Activated CD4-positive, alpha-beta memory T cell treated with anti-CD3 and anti-CD28 coated beads, Interleukin-2, amount 10 ng/mL, durations not matched to agents 7 days and 5 days (primary cell): ENCODE results near the gene PROKR1. TPM values are rescaled to one million over a fixed set of nuclear protein-coding genes. Genes with fewer than 3 reads are reported as not detected.
"Not testable (repeated sequence)": the region's sequence is repeated elsewhere in the genome, so short reads cannot be mapped to it uniquely, and the experiment has no call there.

Source experiments
- CTCF ChIA-PET: fragments of 350-600 bp; sonication (Branson Sonifier 250); formaldehyde crosslinking; loops from one replicate; lab custom pipeline; 2021; ENCODE audit warnings: antibody characterized with exemption, inconsistent platforms; lab: Charles Lee
- POLR2A ChIA-PET: fragments of 350-600 bp; sonication (Branson Sonifier 250); formaldehyde crosslinking; loops from one replicate; lab custom pipeline; 2021; ENCODE audit warnings: antibody characterized with exemption; lab: Charles Lee
- DNase-seq: peaks from one replicate; pipeline ENCODE4 v3.0.0-alpha.2; 2020
- H3K27ac Mint-ChIP-seq: one replicate; pipeline ENCODE4 v1.8.0; 2021; ENCODE audit warnings: mild to moderate bottlenecking, mixed read lengths
- H3K27me3 Mint-ChIP-seq: one replicate; pipeline ENCODE4 v1.8.0; 2021; ENCODE audit warnings: mixed read lengths
- H3K36me3 Mint-ChIP-seq: one replicate; pipeline ENCODE4 v1.8.0; 2021; ENCODE audit warnings: low read depth, mixed read lengths
- H3K4me1 Mint-ChIP-seq: one replicate; pipeline ENCODE4 v1.8.0; 2021; ENCODE audit warnings: mixed read lengths
- H3K4me3 Mint-ChIP-seq: one replicate; pipeline ENCODE4 v1.8.0; 2021; ENCODE audit warnings: mild to moderate bottlenecking, mixed read lengths
- H3K9me3 Mint-ChIP-seq: one replicate; pipeline ENCODE4 v1.8.0; 2021; ENCODE audit warnings: mixed read lengths
- total RNA-seq, 2 experiments: library from RNA; stranded (reverse); gene quantifications; one replicate each; pipeline ENCODE4 v1.2.3, GENCODE V29; 2021

The PROKR1 gene
- not detected for total RNA-seq

- CTCF ChIA-PET, result no interaction called here
- H3K36me3 Mint-ChIP-seq, result peaks cover 3% of the 10 kb centered on the region
- peak within 1 kb of the TSS; percentile 12 for H3K4me3 Mint-ChIP-seq
- DNase-seq, result no peak
- H3K4me1 Mint-ChIP-seq, result peaks cover 7% of the 10 kb centered on the region
- H3K27me3 Mint-ChIP-seq, result peaks cover 68% of the 10 kb centered on the region
- H3K9me3 Mint-ChIP-seq, result peaks cover 5% of the 10 kb centered on the region
- H3K27ac Mint-ChIP-seq, result no peak within 1 kb of the TSS
- POLR2A ChIA-PET, result no interaction called here
Observed at GRCh38 chr2:68643011-68643873, at the start of gene PROKR1. PROKR1 (plus strand) TSS chr2:68643579; CDS start chr2:68645822, 2,243 bp downstream.

GRCh38 chr2:68594041-68594440 is 49.3 kb upstream of the PROKR1 start:
- POLR2A ChIA-PET, result no interaction called here
- Mint-ChIP-seq H3K4me1 (peaks cover 11% of the 10 kb centered on the region), H3K27ac (no peak overlapping the region), H3K4me3 (no peak overlapping the region), H3K36me3 (peaks cover under 1% of the 10 kb centered on the region), H3K9me3 (no peaks in the 10 kb centered on the region), H3K27me3 (peaks cover 10% of the 10 kb centered on the region)
- no peak for DNase-seq
- CTCF ChIA-PET, result interaction anchor here (1.2 to 4.1 kb wide), 5 partner anchors 20 to 331 kb away, joined by 3 to 60 read pairs (median 19); no protein-coding TSS in a partner anchor

- Mint-ChIP-seq H3K4me3 (peak overlapping the region; percentile 34), H3K4me1 (peaks cover 11% of the 10 kb centered on the region), H3K27me3 (peaks cover 12% of the 10 kb centered on the region), H3K27ac (no peak overlapping the region), H3K9me3 (no peaks in the 10 kb centered on the region), H3K36me3 (peaks cover 5% of the 10 kb centered on the region)
- ChIA-PET CTCF (interaction anchor here (0.6 to 4.1 kb wide), 45 partner anchors 8 to 456 kb away, joined by 3 to 60 read pairs (median 4); partner anchors contain the start of genes APLF and FBXO48), POLR2A (interaction anchor here (1.5 kb wide), 1 partner anchor 129 kb away, joined by 8 read pairs; the partner anchor contains the start of gene FBXO48)
- peak; percentile 63 for DNase-seq
Observed at GRCh38 chr2:68594674-68595492, 48.5 kb upstream of the PROKR1 start.

- not testable (repeated sequence) for H3K4me3 Mint-ChIP-seq, DNase-seq, H3K36me3 Mint-ChIP-seq, H3K27ac Mint-ChIP-seq, H3K9me3 Mint-ChIP-seq
- ChIA-PET CTCF (interaction anchor here (0.7 to 4.1 kb wide), 44 partner anchors 9 to 456 kb away, joined by 3 to 60 read pairs (median 4); partner anchors contain the start of genes APLF and FBXO48), POLR2A (interaction anchor here (1.5 kb wide), 1 partner anchor 129 kb away, joined by 8 read pairs; the partner anchor contains the start of gene FBXO48)
- Mint-ChIP-seq H3K27me3 (peaks cover 12% of the 10 kb centered on the region), H3K4me1 (peaks cover 11% of the 10 kb centered on the region)
Observed at GRCh38 chr2:68595493-68595785, 47.9 kb upstream of the PROKR1 start.

GRCh38 chr2:68600495-68600894 is 42.9 kb upstream of the PROKR1 start:
- H3K27me3 Mint-ChIP-seq, result peaks cover 16% of the 10 kb centered on the region
- DNase-seq, result not testable (repeated sequence)

GRCh38 chr2:68603059-68603458 is 40.3 kb upstream of the PROKR1 start:
- CTCF ChIA-PET, result interaction anchor here (0.5 kb wide), 1 partner anchor 332 kb away, joined by 3 read pairs; no protein-coding TSS in a partner anchor
- Mint-ChIP-seq H3K9me3 (peaks cover 9% of the 10 kb centered on the region), H3K4me1 (no peaks in the 10 kb centered on the region), H3K27ac (no peak overlapping the region), H3K27me3 (peaks cover 9% of the 10 kb centered on the region), H3K4me3 (no peak overlapping the region), H3K36me3 (peaks cover 10% of the 10 kb centered on the region)
- DNase-seq, result no peak
- POLR2A ChIA-PET, result no interaction called here

More at GRCh38 chr2:68600495-68600894, 42.9 kb upstream of the PROKR1 start:
- H3K4me3 Mint-ChIP-seq, H3K4me1 Mint-ChIP-seq, CTCF ChIA-PET, H3K9me3 Mint-ChIP-seq, POLR2A ChIA-PET, H3K27ac Mint-ChIP-seq: not testable (repeated sequence)
- peaks cover 10% of the 10 kb centered on the region for H3K36me3 Mint-ChIP-seq

GRCh38 chr2:68604077-68604476 is 39.3 kb upstream of the PROKR1 start:
- Mint-ChIP-seq H3K4me3 (no peak overlapping the region), H3K4me1 (no peaks in the 10 kb centered on the region), H3K9me3 (peaks cover 9% of the 10 kb centered on the region), H3K36me3 (peaks cover 9% of the 10 kb centered on the region), H3K27me3 (peaks cover 9% of the 10 kb centered on the region), H3K27ac (no peak overlapping the region)
- ChIA-PET CTCF (interaction anchor here (2.8 kb wide), 1 partner anchor 9 kb away, joined by 11 read pairs; no protein-coding TSS in a partner anchor), POLR2A (no interaction called here)
- no peak for DNase-seq

- H3K27me3 Mint-ChIP-seq, result peaks cover 10% of the 10 kb centered on the region
- ChIA-PET CTCF (interaction anchor here (2.8 kb wide), 1 partner anchor 11 kb away, joined by 11 read pairs; no protein-coding TSS in a partner anchor), POLR2A (no interaction called here)
- no peak for DNase-seq
- H3K4me3 Mint-ChIP-seq, result no peak overlapping the region
- no peaks in the 10 kb centered on the region for H3K4me1 Mint-ChIP-seq
- H3K9me3 Mint-ChIP-seq, result peaks cover 8% of the 10 kb centered on the region
- H3K27ac Mint-ChIP-seq, result no peak overlapping the region
- H3K36me3 Mint-ChIP-seq, result peaks cover 9% of the 10 kb centered on the region
Observed at GRCh38 chr2:68605939-68606338, 37.4 kb upstream of the PROKR1 start.

GRCh38 chr2:68606759-68607158 is 36.6 kb upstream of the PROKR1 start:
- POLR2A ChIA-PET, result no interaction called here
- CTCF ChIA-PET, result interaction anchor here (1.5 kb wide), 1 partner anchor 12 kb away, joined by 6 read pairs; no protein-coding TSS in a partner anchor
- Mint-ChIP-seq H3K4me3 (no peak overlapping the region), H3K4me1 (no peaks in the 10 kb centered on the region), H3K36me3 (peaks cover 7% of the 10 kb centered on the region), H3K27me3 (peaks cover 10% of the 10 kb centered on the region), H3K27ac (no peak overlapping the region), H3K9me3 (peaks cover 5% of the 10 kb centered on the region)
- no peak for DNase-seq

GRCh38 chr2:68607837-68608236 is 35.5 kb upstream of the PROKR1 start:
- DNase-seq, result no peak
- H3K27me3 Mint-ChIP-seq, result peaks cover 10% of the 10 kb centered on the region
- ChIA-PET POLR2A (no interaction called here), CTCF (interaction anchor here (1.5 kb wide), 1 partner anchor 13 kb away, joined by 6 read pairs; no protein-coding TSS in a partner anchor)
- H3K27ac Mint-ChIP-seq, result no peak overlapping the region
- H3K36me3 Mint-ChIP-seq, result peaks cover 7% of the 10 kb centered on the region
- H3K9me3 Mint-ChIP-seq, result peaks cover 5% of the 10 kb centered on the region
- H3K4me1 Mint-ChIP-seq, result no peaks in the 10 kb centered on the region
- no peak overlapping the region for H3K4me3 Mint-ChIP-seq

- no peaks in the 10 kb centered on the region for H3K4me1 Mint-ChIP-seq
- no peak for DNase-seq
- CTCF ChIA-PET, result no interaction called here
- peaks cover 3% of the 10 kb centered on the region for H3K27me3 Mint-ChIP-seq
- peaks cover 4% of the 10 kb centered on the region for H3K36me3 Mint-ChIP-seq
- POLR2A ChIA-PET, result no interaction called here
- H3K9me3 Mint-ChIP-seq, result peaks cover 3% of the 10 kb centered on the region
- no peak overlapping the region for H3K4me3 Mint-ChIP-seq
- no peak overlapping the region for H3K27ac Mint-ChIP-seq
Observed at GRCh38 chr2:68612765-68613519, 30.4 kb upstream of the PROKR1 start.

GRCh38 chr2:68620772-68621171 is 22.6 kb upstream of the PROKR1 start:
- H3K27me3 Mint-ChIP-seq, result peaks cover under 1% of the 10 kb centered on the region
- no peaks in the 10 kb centered on the region for H3K4me1 Mint-ChIP-seq
- H3K9me3 Mint-ChIP-seq, result peaks cover 12% of the 10 kb centered on the region
- ChIA-PET POLR2A (no interaction called here), CTCF (no interaction called here)
- H3K27ac Mint-ChIP-seq, result no peak overlapping the region
- H3K4me3 Mint-ChIP-seq, result no peak overlapping the region
- peaks cover 4% of the 10 kb centered on the region for H3K36me3 Mint-ChIP-seq
- no peak for DNase-seq
